Ascending aorta (tissue), 2 donors: Measurements from ENCODE around the gene SH3BP5. TPM values are rescaled to one million over a fixed set of nuclear protein-coding genes. Genes with fewer than 3 reads are reported as not detected.

Experiments
- DNase-seq, 2 donors: peaks; one replicate each; pipeline ENCODE4 v3.0.0-alpha.2; 2019; ENCODE audit warnings: low spot score in 2 of 2
- H3K27ac ChIP-seq, 2 donors: fragments of 200-600 bp; sonication (generic); one replicate each; pipeline ENCODE4 v1.5.1; 2016 to 2017; ENCODE audit warnings: mild to moderate bottlenecking in 1 of 2
- H3K27me3 ChIP-seq: fragments of 200-600 bp; sonication (generic); one replicate; pipeline ENCODE4 v1.5.1; 2017
- H3K36me3 ChIP-seq, 2 donors: fragments of 200-600 bp; sonication (generic); one replicate each; pipeline ENCODE4 v1.5.1; 2016
- H3K4me1 ChIP-seq, 2 donors: fragments of 200-600 bp; sonication (generic); one replicate each; pipeline ENCODE4 v1.5.1; 2016 to 2017; ENCODE audit warnings: mild to moderate bottlenecking in 1 of 2
- H3K4me3 ChIP-seq, 2 donors: fragments of 200-600 bp; sonication (generic); one replicate each; pipeline ENCODE4 v1.5.1; 2016 to 2017; ENCODE audit warnings: mild to moderate bottlenecking in 1 of 2
- H3K9me3 ChIP-seq, 2 donors: fragments of 200-600 bp; sonication (generic); one replicate each; pipeline ENCODE4 v1.5.1; 2016
- CTCF ChIP-seq, 3 experiments: fragments of 200-600 bp in 2 of 3; fragments of 450-650 bp in 1 of 3; sonication (generic) in 2 of 3; IDR thresholded peaks; one replicate each; pipeline ENCODE4 v1.5.1; 2016 to 2019; ENCODE audit warnings: antibody characterized with exemption in 3 of 3, mild to moderate bottlenecking in 1 of 3, moderate library complexity in 1 of 3
- intact Hi-C: fragments of 100-400 bp; cut with DNase I; formaldehyde crosslinking; loops from one replicate; pipeline ENCODE4 v1.15.1; 2023
- total RNA-seq: library from RNA; depleted of rRNA; stranded (reverse); fragments of >200 nt; gene quantifications from one replicate; pipeline ENCODE4 v1.1.0, GENCODE V29; 2016

The SH3BP5 gene, protein sequence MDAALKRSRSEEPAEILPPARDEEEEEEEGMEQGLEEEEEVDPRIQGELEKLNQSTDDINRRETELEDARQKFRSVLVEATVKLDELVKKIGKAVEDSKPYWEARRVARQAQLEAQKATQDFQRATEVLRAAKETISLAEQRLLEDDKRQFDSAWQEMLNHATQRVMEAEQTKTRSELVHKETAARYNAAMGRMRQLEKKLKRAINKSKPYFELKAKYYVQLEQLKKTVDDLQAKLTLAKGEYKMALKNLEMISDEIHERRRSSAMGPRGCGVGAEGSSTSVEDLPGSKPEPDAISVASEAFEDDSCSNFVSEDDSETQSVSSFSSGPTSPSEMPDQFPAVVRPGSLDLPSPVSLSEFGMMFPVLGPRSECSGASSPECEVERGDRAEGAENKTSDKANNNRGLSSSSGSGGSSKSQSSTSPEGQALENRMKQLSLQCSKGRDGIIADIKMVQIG
- total RNA-seq: 65.9 TPM

DNA sequence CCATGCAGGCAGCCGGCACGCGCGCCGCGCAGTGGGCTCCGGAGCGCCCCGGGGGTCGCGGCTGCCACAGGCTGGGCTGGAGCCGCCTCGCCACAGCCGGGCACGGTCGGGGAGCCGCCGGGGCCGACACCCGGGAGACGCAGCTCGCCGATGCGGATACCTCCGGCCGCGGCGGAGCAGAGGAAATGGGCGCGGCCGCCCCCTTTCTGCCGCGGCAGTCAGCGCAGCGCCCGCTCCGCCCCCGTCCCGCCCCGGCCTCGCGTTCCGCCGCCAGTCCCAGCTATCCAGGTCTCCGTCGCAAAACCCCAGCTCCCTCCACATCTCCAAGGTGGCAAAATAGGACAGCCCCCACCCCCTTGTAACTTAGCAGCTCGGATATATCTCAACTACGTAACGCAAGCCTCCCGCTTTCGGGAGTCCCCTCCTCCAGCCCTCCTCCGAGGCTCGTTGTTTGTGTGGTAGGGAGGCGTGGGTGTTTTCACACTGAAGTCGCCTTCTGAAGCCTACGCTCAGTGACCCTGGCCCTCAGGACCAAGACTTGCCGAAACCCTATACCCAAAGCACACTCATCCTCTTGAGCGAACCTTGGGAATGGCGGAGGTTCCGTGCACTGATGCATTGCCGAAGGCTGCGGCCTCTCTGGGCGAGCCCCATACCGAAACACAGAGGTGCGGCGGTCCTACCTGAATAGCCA is at the start of gene SH3BP5:
Gene SH3BP5 (minus strand): TSS at position 182 of the 694 bp plus-strand sequence. CDS start 178 bp downstream, at position 4.
- H3K27ac ChIP-seq: peak within 1 kb of the TSS; percentile 92 to 94
- DNase-seq: peak in 1 of 2 donors; percentile 84
- peak; percentile 62 to 92 (median 83) for TF ChIP-seq CTCF (IDR thresholded peaks at IDR 0.05)
- no peaks in the 10 kb centered on the region for H3K36me3 ChIP-seq
- peak within 1 kb of the TSS; percentile 95 to 99 for H3K4me3 ChIP-seq
- H3K4me1 ChIP-seq: peaks cover 0 to 16% of the 10 kb centered on the region in 2 donors
- H3K9me3 ChIP-seq: no peaks in the 10 kb centered on the region
- intact Hi-C loops: loop anchor here (1.0 to 2.0 kb wide), 4 partner anchors 46 to 128 kb away; no protein-coding TSS in a partner anchor
- H3K27me3 ChIP-seq: no peaks in the 10 kb centered on the region

- Histone ChIP-seq H3K27ac (no peak overlapping the region), H3K36me3 (no peaks in the 10 kb centered on the region), H3K4me3 (no peak overlapping the region), H3K27me3 (no peaks in the 10 kb centered on the region), H3K4me1 (peaks cover 0 to 2% of the 10 kb centered on the region in 2 donors), H3K9me3 (no peaks in the 10 kb centered on the region)
- TF ChIP-seq CTCF (IDR thresholded peaks at IDR 0.05): no peak
- intact Hi-C loops: no loop called here
- DNase-seq: peak in 1 of 2 donors; percentile 38
Observed at GRCh38 chr3:15380980-15381890, 48.8 kb upstream of the SH3BP5 start.

DNA sequence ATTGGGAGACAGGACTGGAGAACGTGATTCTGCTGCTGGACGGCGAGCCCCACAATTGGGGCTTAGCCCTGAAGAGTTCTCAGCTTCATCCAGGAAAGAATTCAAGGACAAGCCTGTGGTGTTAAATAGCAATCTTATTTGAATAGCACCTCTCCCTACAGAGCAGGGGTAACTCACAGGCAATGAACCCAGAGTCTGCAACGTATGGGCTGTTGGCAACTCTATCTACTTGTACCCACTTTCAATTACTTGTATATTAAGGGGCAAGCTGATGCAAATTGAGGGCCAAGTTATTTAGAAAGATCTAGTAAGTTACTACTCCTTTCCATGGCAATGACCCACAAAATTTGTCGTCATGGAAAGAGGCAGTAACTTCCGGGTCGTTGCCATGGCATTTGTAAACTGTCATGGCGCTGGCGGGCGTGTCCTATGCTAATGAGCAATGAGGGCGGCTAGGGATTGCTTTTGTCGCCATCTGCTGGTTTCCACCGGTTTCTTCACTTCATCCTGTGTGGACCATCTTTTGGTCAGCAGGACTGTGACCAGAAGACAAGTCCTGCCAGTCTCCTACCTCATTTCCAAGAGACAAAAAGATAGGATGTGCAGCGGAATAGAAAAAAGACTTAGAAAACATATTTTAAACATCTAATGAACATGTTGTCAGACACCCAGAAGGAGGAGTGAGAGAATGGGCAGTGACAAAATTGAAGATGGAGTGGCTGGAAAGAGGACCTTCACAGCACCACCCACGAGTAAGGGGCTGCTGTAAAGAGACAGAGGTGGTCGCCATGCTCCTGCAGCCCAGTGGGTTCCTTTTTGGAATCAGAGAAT is 45.8 kb upstream of the SH3BP5 start:
- Histone ChIP-seq H3K4me3 (no peak overlapping the region), H3K36me3 (no peaks in the 10 kb centered on the region), H3K4me1 (peaks cover 0 to 2% of the 10 kb centered on the region in 2 donors), H3K27me3 (no peaks in the 10 kb centered on the region), H3K9me3 (no peaks in the 10 kb centered on the region), H3K27ac (peak overlapping the region; percentile 61 to 66)
- DNase-seq: peak; percentile 89 to 98
- intact Hi-C loops: loop anchor here (1.0 to 10.0 kb wide), 6 partner anchors 46 to 726 kb away; partner anchors contain the start of genes CCDC174, NR2C2 and SH3BP5
- peak; percentile 81 to 96 (median 85) for TF ChIP-seq CTCF (IDR thresholded peaks at IDR 0.05)

- Histone ChIP-seq H3K36me3 (no peaks in the 10 kb centered on the region), H3K27me3 (no peaks in the 10 kb centered on the region), H3K27ac (no peak overlapping the region), H3K4me3 (no peak overlapping the region), H3K9me3 (no peaks in the 10 kb centered on the region), H3K4me1 (peaks cover 0 to 2% of the 10 kb centered on the region in 2 donors)
- DNase-seq: peak in 1 of 2 donors; percentile 59
- TF ChIP-seq CTCF (IDR thresholded peaks at IDR 0.05): no peak
- intact Hi-C loops: loop anchor here (5.0 to 10.0 kb wide), 3 partner anchors 271 to 723 kb away; partner anchors contain the start of genes CCDC174 and NR2C2
Observed at GRCh38 chr3:15375461-15376000, 43.1 kb upstream of the SH3BP5 start.
